Anterior cingulate cortex (tissue), 58 donors: ENCODE measurements around the gene EIF4A2.

ENCODE experiments used
- DNase-seq, 58 donors: peaks; one replicate each; lab custom pipeline; 2025; lab: John Stamatoyannopoulos, UW

EIF4A2 gene

GRCh38 chr3:186783058-186783730 lies at the start of gene EIF4A2:
TSS of gene EIF4A2 (plus strand) at chr3:186783577. CDS start at chr3:186783611, 34 bp downstream.
- peak; percentile 58 to 91 (median 82) for DNase-seq

GRCh38 chr3:186742618-186743380 lies 40.6 kb upstream of the EIF4A2 start:
- DNase-seq: no peak

DNA sequence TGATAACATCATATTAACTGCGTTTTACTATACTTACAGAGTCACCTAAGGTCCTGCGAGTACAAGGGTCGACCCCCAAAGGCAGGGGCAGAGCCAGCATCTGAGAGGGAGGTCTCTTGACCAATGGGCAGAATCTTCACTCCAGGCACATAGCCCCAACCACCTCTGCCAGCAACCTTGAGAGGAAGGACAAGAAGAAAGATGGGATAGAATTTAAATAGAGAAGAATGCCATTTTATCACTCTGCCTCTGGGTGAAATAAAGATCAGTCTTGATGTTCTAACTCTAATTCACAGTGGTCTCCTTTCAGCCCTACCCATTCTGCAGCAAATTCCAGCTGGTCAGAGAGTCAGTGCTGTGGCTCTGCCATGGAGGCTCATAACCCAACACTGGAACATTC lies 39.7 kb upstream of the EIF4A2 start:
- DNase-seq: no peak

GRCh38 chr3:186746008-186746407 lies 37.4 kb upstream of the EIF4A2 start:
- peak in 3 of 58 donors; percentile 1 to 14 (median 5) for DNase-seq

DNA sequence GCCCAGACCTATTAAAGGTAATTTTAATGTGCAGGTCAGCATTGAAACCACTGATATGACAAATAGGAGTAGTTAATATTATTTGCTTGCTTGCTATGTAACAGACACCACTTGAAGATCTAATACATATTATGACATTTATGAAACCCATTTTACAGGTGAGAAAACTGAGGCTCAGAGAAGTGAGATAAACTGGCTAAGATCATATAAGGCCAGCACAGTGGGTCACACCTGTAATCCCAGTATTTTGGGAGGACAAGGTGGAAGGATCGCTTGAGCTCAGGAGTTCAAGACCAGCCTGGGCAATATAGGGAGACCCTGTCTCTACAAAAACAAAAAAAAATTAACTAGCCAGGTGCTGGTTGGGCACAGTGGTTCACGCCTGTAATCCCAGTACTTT lies 33.1 kb upstream of the EIF4A2 start:
- DNase-seq: no peak

- DNase-seq: no peak
Measured at GRCh38 chr3:186751480-186751879, 31.9 kb upstream of the EIF4A2 start.

DNA sequence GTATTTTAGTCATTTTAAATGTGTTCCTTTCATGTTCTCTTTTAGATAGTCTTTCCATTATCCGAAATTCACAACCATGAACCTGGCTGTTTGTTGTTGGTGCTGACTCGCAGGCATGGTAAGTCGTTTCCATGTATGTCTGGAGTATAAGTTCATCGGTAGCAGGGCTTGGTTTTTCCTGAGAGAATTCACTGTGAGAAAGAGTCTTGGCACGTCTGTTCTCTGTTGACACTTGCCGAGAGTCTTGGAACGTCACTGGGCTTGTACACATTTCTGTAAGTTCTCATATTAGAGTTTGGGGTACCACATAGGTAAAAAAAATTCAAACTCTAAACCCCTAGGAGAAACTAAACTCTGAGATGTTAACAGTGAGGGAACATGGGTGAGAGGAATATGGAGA lies 29.4 kb upstream of the EIF4A2 start:
- DNase-seq: no peak

- DNase-seq: no peak
Measured at GRCh38 chr3:186754871-186755270, 28.5 kb upstream of the EIF4A2 start.

DNA sequence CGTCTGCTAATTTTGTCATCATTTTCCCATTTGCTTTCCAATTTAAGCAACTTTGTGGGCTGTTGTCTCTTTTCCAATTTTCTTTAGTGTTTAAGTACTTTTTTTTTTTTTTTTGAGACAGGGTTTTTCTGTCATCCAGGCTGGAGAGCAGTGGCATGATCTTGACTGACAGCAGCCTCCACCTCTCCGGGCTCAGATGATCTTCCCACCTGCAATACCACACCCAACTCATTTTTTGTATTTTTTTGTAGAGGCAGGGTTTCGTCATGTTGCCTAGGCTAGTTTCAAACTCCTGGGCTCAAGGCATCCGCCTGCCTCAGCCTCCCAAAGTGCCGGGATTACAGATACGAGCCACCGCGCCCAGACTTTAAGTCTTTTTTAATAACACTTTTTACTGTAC lies 26.2 kb upstream of the EIF4A2 start:
- no peak for DNase-seq

GRCh38 chr3:186757686-186758220 lies 25.6 kb upstream of the EIF4A2 start:
- DNase-seq: no peak

DNA sequence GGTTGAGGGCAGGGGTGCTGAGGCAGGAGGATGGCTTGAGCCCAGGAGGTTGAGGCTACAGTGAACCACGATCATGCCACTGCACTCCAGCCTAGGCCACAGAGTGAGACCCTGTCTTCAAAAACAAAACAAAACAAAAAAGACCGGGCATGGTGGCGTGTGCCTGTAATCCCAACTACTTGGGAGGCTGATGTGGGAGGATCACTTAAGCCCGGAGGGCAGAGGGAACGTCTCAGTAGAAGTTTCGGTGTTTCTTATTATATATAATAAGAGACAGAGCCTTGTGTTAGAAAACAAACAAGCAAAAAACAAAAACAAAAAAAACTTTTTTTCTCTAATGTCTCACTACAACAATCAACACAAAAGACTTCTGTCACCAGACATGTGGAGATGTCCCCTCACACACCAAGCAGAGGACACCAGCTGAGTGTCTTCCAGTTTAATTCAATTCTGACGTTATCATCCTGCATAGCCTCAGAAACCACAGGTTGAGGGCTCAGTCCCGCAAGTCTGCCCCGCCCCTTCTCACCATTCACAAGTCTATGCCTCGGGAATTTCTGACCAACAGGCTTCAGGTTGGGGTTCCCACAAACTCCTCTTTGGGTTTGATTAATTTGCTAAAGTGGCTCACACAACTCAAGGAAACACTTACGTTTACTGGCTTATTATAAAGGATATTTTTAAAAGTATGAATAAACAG lies 24.0 kb upstream of the EIF4A2 start:
- no peak for DNase-seq

DNA sequence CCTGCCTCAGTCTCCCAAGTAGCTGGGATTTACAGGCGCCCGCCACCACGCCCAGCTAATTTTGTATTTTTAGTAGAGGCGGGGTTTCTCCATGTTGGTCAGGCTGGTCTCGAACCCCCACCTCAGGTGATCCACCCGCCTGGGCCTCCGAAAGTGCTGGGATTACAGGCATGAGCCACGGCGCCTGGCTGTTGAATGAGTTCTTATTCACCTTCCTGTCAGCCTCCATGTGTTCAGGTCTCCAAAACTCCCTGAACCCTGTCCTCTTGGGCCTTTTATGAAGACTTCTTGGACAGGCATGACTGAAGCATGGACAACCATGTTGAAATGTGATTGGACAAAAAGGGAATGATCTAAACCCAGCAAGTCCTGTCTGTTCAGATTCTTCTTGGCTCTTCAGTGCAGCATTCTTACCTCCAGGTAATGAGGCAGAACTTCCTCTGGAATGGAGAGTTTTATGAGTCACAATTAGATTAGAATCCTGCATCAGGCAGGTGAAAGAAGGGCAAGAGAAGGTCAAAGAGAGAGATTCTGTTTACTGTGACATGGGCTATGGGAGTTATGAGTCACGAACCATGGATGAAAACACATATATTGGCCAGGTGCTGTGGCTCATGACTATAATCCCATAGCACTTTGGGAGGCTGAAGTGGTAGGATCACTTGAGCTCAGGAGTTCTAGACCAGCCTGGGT lies 23.1 kb upstream of the EIF4A2 start:
- no peak for DNase-seq

GRCh38 chr3:186760897-186761447 lies 22.4 kb upstream of the EIF4A2 start:
- DNase-seq: no peak

GRCh38 chr3:186772281-186772694 lies 11.1 kb upstream of the EIF4A2 start:
- DNase-seq: peak in 8 of 58 donors; percentile 19 to 31 (median 22)

- DNase-seq: peak in 51 of 58 donors; percentile 4 to 67 (median 36)
Measured at GRCh38 chr3:186772701-186773417, 10.5 kb upstream of the EIF4A2 start.

GRCh38 chr3:186775999-186776398 lies 7.4 kb upstream of the EIF4A2 start:
- no peak for DNase-seq

DNA sequence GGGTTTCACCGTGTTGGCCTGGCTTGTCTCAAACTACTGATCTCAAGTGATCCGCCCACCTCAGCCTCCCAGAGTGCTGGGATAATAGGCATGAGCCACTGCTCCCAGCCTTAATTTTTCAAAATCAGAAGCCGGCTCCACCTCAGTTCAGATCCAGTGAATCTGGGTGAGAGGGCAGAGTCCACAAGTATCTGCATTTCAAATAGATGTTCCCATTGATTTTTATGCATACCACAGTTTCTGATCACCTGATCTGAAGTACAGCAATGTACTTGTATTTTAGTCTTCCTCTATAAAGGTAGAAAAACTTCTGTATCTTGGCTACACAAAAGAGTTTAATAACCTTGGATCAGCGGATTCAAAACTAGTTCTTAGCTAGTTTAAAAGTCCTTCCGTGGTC lies 4.2 kb upstream of the EIF4A2 start:
- no peak for DNase-seq

DNA sequence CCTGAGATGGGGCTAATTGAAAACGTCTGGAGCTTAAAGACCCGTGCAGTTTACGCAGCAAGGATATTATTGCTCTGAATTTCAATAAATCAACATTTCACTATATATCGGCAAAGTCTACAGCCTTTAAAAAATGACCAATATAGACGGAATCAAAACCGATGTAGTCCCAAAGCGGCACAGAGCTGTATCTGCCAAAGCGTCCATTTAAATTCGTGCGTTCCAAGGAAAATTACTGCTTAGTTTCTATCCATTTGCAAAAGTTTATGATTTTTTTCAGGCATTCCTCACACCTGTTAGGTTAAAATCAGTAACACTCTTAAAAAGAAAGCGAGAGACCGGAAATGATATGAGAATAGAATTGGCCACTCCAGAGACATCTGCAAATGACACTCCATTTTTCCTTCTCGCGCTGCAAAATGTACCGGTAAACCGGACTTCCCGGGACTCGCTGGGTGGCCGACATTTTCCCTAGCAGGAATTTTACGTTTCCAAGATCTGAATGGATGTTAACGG lies 777 bp upstream of the EIF4A2 start:
- no peak for DNase-seq
